ENCODE data around the gene SLCO3A1. TPM values are rescaled to one million over a fixed set of nuclear protein-coding genes. Genes with fewer than 3 reads are reported as not detected.
"Not testable (repeated sequence)": the region's sequence is repeated elsewhere in the genome, so short reads cannot be mapped to it uniquely, and the experiment has no call there.

The SLCO3A1 gene
- polyA plus RNA-seq, 4 donors: 9.2 to 15.9 (median 12.1) TPM

- no peak for DNase-seq (ENCODE audit: low read depth in 4 of 4, low spot score in 3 of 4)
Observed at GRCh38 chr15:91954292-91954691, 100.8 kb downstream of the SLCO3A1 start.

- DNase-seq (ENCODE audit: low read depth in 4 of 4, low spot score in 3 of 4): no peak
Observed at GRCh38 chr15:91956026-91956723, 102.7 kb downstream of the SLCO3A1 start.

- no peak for DNase-seq (ENCODE audit: low read depth in 4 of 4, low spot score in 3 of 4)
Observed at GRCh38 chr15:91961357-91961756, 107.8 kb downstream of the SLCO3A1 start.

- DNase-seq (ENCODE audit: low read depth in 4 of 4, low spot score in 3 of 4): not testable (repeated sequence)
Observed at GRCh38 chr15:91963747-91964146, 110.2 kb downstream of the SLCO3A1 start.

- no peak for DNase-seq (ENCODE audit: low read depth in 4 of 4, low spot score in 3 of 4)
Observed at GRCh38 chr15:91965501-91966193, 112.1 kb downstream of the SLCO3A1 start.

GRCh38 chr15:91966194-91966552 lies 112.7 kb downstream of the SLCO3A1 start:
- no peak for DNase-seq (ENCODE audit: low read depth in 4 of 4, low spot score in 3 of 4)

- no peak for DNase-seq (ENCODE audit: low read depth in 4 of 4, low spot score in 3 of 4)
Observed at GRCh38 chr15:91967935-91968606, 114.6 kb downstream of the SLCO3A1 start.

GRCh38 chr15:91968610-91969009 lies 115.1 kb downstream of the SLCO3A1 start:
- no peak for DNase-seq (ENCODE audit: low read depth in 4 of 4, low spot score in 3 of 4)

- no peak for DNase-seq (ENCODE audit: low read depth in 4 of 4, low spot score in 3 of 4)
Observed at GRCh38 chr15:91970142-91970541, 116.6 kb downstream of the SLCO3A1 start.

- no peak for DNase-seq (ENCODE audit: low read depth in 4 of 4, low spot score in 3 of 4)
Observed at GRCh38 chr15:91973481-91973880, 120.0 kb downstream of the SLCO3A1 start.

GRCh38 chr15:91974321-91974720 lies 120.8 kb downstream of the SLCO3A1 start:
- no peak for DNase-seq (ENCODE audit: low read depth in 4 of 4, low spot score in 3 of 4)

GRCh38 chr15:91975241-91975978 lies 121.9 kb downstream of the SLCO3A1 start:
- DNase-seq (ENCODE audit: low read depth in 4 of 4, low spot score in 3 of 4): no peak

GRCh38 chr15:91976966-91977365 lies 123.5 kb downstream of the SLCO3A1 start:
- DNase-seq (ENCODE audit: low read depth in 4 of 4, low spot score in 3 of 4): no peak

- DNase-seq (ENCODE audit: low read depth in 4 of 4, low spot score in 3 of 4): no peak
Observed at GRCh38 chr15:91980502-91981267, 127.2 kb downstream of the SLCO3A1 start.

- no peak for DNase-seq (ENCODE audit: low read depth in 4 of 4, low spot score in 3 of 4)
Observed at GRCh38 chr15:91981821-91982800, 128.6 kb downstream of the SLCO3A1 start.

GRCh38 chr15:91983729-91984340 lies 130.3 kb downstream of the SLCO3A1 start:
- peak in 1 of 4 donors; percentile 22 for DNase-seq (ENCODE audit: low read depth in 4 of 4, low spot score in 3 of 4)

GRCh38 chr15:91985297-91985696 lies 131.8 kb downstream of the SLCO3A1 start:
- no peak for DNase-seq (ENCODE audit: low read depth in 4 of 4, low spot score in 3 of 4)

- no peak for DNase-seq (ENCODE audit: low read depth in 4 of 4, low spot score in 3 of 4)
Observed at GRCh38 chr15:91988071-91988470, 134.6 kb downstream of the SLCO3A1 start.

- DNase-seq (ENCODE audit: low read depth in 4 of 4, low spot score in 3 of 4): no peak
Observed at GRCh38 chr15:91988655-91989054, 135.1 kb downstream of the SLCO3A1 start.

Measured in right renal pelvis (tissue), 4 donors.